ENCODE results near the gene RAB3B.

GRCh38 chr1:52002038-52002917 is 11.8 kb upstream of the RAB3B start:
- TF ChIP-seq CTCF (IDR thresholded peaks at IDR 0.05; ENCODE audit: poor library complexity) (peak; percentile 95), EZH2 (IDR thresholded peaks at IDR 0.05; ENCODE audit: borderline replicate concordance) (no peak)
